ENCODE data around the gene RBM39. TPM values are rescaled to one million over a fixed set of nuclear protein-coding genes. Genes with fewer than 3 reads are reported as not detected.

RBM39 gene
- total and polyA plus RNA-seq, 2 of the 8 experiments (the other 6 are each of a cell fraction or from before 2014, with no cell fraction given), result 78.0 to 219 TPM

DNA sequence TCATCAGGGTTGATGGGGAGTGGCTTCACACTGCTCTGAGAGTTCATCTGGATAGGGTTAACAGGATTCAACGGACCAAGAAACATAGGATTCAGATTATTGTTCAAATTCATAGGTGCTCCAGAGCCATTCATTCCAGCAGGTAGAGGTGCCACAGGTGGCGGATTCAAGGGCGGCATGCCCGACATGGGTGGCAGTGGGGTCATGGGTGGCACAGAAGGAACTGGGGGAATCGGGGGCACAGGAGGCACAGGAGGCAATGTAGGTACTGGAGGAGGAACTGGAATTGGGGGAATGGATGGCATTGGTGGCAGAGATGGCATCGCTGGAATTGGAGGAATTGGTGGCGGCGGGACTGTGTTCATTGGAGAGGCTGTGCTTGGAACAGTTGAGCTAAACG lies 87.6 kb downstream of the RBM39 start (continued):
- TF ChIP-seq RAD21 (IDR thresholded peaks at IDR 0.05 in 1 of 2, conservative IDR thresholded peaks at IDR 0.05 in 1 of 2; ENCODE audit: low read depth in 2 of 2, low read length in 2 of 2), result no peak
